Right lobe of liver (tissue), 6 donors: ENCODE data around the gene L3MBTL3. TPM values are rescaled to one million over a fixed set of nuclear protein-coding genes. Genes with fewer than 3 reads are reported as not detected.

Experiments
- ATAC-seq, 4 donors: fragments of 200-7000 bp; cut with Tn5 transposase; one replicate each; pipeline ENCODE4 v1.9.1; 2020; ENCODE audit warnings: mild to moderate bottlenecking in 4 of 4, moderate library complexity in 4 of 4
- DNase-seq, 3 donors: peaks; one replicate each; pipeline ENCODE4 v3.0.0-alpha.2; 2020
- H3K27ac ChIP-seq, 3 donors: fragments of 200-600 bp; one replicate each; pipeline ENCODE4 v1.8.0; 2022
- H3K27me3 ChIP-seq, 2 donors: fragments of 200-600 bp; one replicate each; pipeline ENCODE4 v1.8.0; 2022
- H3K36me3 ChIP-seq, 4 donors: fragments of 200-600 bp; sonication (generic) in 1 of 4; one replicate each; pipeline versions ENCODE4 v1.5.1 to v1.8.0; 2017 to 2022; ENCODE audit warnings: control low read depth in 1 of 4
- H3K4me1 ChIP-seq, 4 donors: fragments of 200-600 bp; sonication (generic) in 1 of 4; one replicate each; pipeline versions ENCODE4 v1.5.1 to v1.8.0; 2017 to 2022; ENCODE audit warnings: control low read depth in 1 of 4
- H3K4me3 ChIP-seq, 3 donors: fragments of 200-600 bp; one replicate each; pipeline ENCODE4 v1.8.0; 2022
- H3K9me3 ChIP-seq, 4 donors: fragments of 200-600 bp; sonication (generic) in 1 of 4; one replicate each; pipeline versions ENCODE4 v1.5.1 to v1.8.0; 2017 to 2022; ENCODE audit warnings: control low read depth in 1 of 4
- POLR2A ChIP-seq: fragments of 450-650 bp; IDR thresholded peaks from one replicate; pipeline ENCODE4 v1.6.1; 2017; ENCODE audit warnings: antibody characterized with exemption, mild to moderate bottlenecking
- WGBS: methylation state at CpG from one replicate; pipeline ENCODE4 v1.1.6; 2018; ENCODE audit warnings: low coverage, low lambda C conversion rate; ENCODE audit not compliant: insufficient coverage; ENCODE audit errors: missing lambda C conversion rate; 5-methylcytosine and 5-hydroxymethylcytosine counted together
- intact Hi-C, 2 donors: fragments of 100-400 bp; cut with DNase I; formaldehyde crosslinking; loops; one replicate each; pipeline versions ENCODE4 v1.11.2 to v1.14.1; 2022
- total RNA-seq, 6 experiments: library from RNA; depleted of rRNA in 2 of 6; stranded (reverse); fragments of >200 nt in 2 of 6; fragmentation: NEBNext Ultra II Directional in 3 of 6; extraction: Animal tissue kit (Norgen Biotek cat#: 25700) in 3 of 6; gene quantifications; one replicate each; pipeline versions ENCODE4 v1.1.0 to v1.2.4, GENCODE V29; 2016 to 2023
- TF ChIP-seq, protein P1 (sequence below), 4 donors: fragments of 200-600 bp in 3 of 4; fragments of 450-650 bp in 1 of 4; IDR thresholded peaks; one replicate each; pipeline versions ENCODE4 v1.5.1 to v1.8.0; 2016 to 2022; ENCODE audit warnings: antibody characterized with exemption in 4 of 4, mild to moderate bottlenecking in 2 of 4
- donor health status: DM: no; HTN: yes; CAD: no.
- donor health status: DM: no; HTN: no; CAD: no.
- donor health status: DM: no; HTN: no; CAD: no.
- donor health status: DM: no; HTN: yes; CAD: no.
- donor health status: DM: no; HTN: yes; CAD: no.

L3MBTL3 gene
- total RNA-seq, 6 experiments from 2014 or later = 3.0 to 13.2 (median 7.2) TPM

- H3K9me3 ChIP-seq = no peaks in the 10 kb centered on the region
- no peak overlapping the region for H3K27ac ChIP-seq
- no peaks in the 10 kb centered on the region for H3K4me1 ChIP-seq
- no peak for TF ChIP-seq POLR2A
- TF ChIP-seq, protein P1, sequence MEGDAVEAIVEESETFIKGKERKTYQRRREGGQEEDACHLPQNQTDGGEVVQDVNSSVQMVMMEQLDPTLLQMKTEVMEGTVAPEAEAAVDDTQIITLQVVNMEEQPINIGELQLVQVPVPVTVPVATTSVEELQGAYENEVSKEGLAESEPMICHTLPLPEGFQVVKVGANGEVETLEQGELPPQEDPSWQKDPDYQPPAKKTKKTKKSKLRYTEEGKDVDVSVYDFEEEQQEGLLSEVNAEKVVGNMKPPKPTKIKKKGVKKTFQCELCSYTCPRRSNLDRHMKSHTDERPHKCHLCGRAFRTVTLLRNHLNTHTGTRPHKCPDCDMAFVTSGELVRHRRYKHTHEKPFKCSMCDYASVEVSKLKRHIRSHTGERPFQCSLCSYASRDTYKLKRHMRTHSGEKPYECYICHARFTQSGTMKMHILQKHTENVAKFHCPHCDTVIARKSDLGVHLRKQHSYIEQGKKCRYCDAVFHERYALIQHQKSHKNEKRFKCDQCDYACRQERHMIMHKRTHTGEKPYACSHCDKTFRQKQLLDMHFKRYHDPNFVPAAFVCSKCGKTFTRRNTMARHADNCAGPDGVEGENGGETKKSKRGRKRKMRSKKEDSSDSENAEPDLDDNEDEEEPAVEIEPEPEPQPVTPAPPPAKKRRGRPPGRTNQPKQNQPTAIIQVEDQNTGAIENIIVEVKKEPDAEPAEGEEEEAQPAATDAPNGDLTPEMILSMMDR (IDR thresholded peaks at IDR 0.05) = no peak
- DNase-seq (no peak), ATAC-seq (peak in 1 of 4 donors; percentile 23)
- H3K27me3 ChIP-seq = no peaks in the 10 kb centered on the region
- no peaks in the 10 kb centered on the region for H3K36me3 ChIP-seq
- H3K4me3 ChIP-seq = no peak overlapping the region
- WGBS = 61% methylated on average over 2 of the region's 2 CpGs
- intact Hi-C loops = no loop called here
Observed at GRCh38 chr6:130035211-130035610, 16.8 kb downstream of the L3MBTL3 start.

DNA sequence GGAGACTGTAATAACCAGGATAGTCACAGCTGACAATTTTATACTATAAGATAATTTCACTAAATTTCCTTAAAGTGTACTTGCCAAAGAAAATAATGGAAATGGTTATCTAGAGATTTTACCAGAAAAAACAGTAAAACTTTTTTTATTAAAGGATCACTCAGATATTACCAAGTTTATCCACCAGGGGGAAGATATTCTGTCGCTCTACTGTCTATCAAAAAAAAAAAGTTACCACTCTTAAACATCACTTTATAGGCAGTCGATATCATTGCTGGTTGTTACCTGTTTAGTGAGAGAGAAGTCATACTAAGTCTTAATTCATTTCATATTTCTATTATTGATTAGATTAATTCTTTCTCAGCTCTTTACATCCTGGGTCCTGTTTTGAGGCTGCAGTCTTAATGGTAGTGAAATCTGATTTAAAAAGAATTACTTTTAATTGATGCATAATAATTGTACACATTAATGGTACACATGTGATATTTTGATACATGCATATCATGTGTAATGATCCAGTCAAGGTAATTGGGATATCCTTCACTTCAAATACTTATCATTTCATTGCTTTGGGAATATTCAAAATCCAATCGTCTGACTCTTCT lies 18.9 kb downstream of the L3MBTL3 start:
- Histone ChIP-seq H3K36me3 (no peaks in the 10 kb centered on the region), H3K4me3 (no peak overlapping the region), H3K27ac (no peak overlapping the region), H3K9me3 (no peaks in the 10 kb centered on the region), H3K27me3 (no peaks in the 10 kb centered on the region), H3K4me1 (peaks cover 0 to 9% (median 0%) of the 10 kb centered on the region in 4 donors)
- WGBS = 50% methylated on average over 3 of the region's 3 CpGs
- no peak for DNase-seq
- intact Hi-C loops = no loop called here
- peak in 2 of 4 donors; percentile 38 to 48 for ATAC-seq
- TF ChIP-seq, protein P1 (IDR thresholded peaks at IDR 0.05) = peak; percentile 24 to 48 (median 46)
- TF ChIP-seq POLR2A = no peak

DNA sequence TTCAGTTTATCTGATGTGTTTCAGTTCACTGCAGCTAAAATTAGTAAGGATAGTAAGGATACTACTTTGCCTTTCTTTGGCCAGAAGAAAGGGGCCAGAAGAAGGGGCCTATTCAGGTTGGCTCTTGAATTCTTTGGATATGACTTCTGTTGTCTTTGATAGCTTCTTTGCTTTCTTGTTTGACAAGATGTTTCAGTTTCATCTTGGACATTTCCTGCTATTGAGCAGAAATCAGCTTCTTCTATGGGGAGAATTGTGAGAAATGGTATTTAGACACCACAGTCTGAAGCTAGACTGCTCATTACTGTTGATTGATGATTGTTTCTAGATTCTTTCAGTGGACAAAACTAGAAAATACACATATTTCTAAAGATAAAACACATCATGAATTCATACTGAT lies 23.2 kb downstream of the L3MBTL3 start:
- H3K4me1 ChIP-seq = peaks cover 0 to 43% (median 6%) of the 10 kb centered on the region in 4 donors
- ATAC-seq (no peak), DNase-seq (no peak)
- no peaks in the 10 kb centered on the region for H3K27me3 ChIP-seq
- H3K27ac ChIP-seq = no peak overlapping the region
- no peak overlapping the region for H3K4me3 ChIP-seq
- no peak for TF ChIP-seq POLR2A
- no peaks in the 10 kb centered on the region for H3K9me3 ChIP-seq
- H3K36me3 ChIP-seq = no peaks in the 10 kb centered on the region
- intact Hi-C loops = no loop called here

DNA sequence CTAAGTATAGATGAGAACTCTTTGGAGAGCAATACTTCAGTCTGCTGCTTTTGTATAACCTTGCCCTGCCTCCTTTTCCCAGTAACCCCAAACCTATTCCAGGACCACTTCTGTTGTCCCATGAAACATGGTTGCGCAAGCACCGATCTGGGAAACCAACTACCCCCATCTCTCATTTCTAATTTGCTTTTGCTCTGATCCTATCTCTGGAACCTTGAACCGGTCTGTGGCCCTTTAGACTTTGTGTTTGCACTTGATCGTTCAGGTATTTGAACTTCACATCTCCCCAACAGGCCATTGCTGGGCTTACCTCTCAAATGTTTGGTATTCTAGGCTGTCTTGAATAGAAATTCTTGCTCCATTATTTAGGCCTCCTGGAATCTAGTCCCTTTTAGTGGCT lies 25.0 kb downstream of the L3MBTL3 start:
- Histone ChIP-seq H3K27me3 (no peaks in the 10 kb centered on the region), H3K4me3 (no peak overlapping the region), H3K4me1 (peaks cover 0 to 61% (median 6%) of the 10 kb centered on the region in 4 donors), H3K27ac (peak overlapping the region in 2 of 3 donors; percentile 13 to 48), H3K9me3 (no peaks in the 10 kb centered on the region), H3K36me3 (no peaks in the 10 kb centered on the region)
- intact Hi-C loops = no loop called here
- WGBS = 30% methylated on average over 4 of the region's 4 CpGs
- TF ChIP-seq POLR2A = no peak
- TF ChIP-seq, protein P1 (IDR thresholded peaks at IDR 0.05) = no peak
- DNase-seq (peak; percentile 49 to 75 (median 70)), ATAC-seq (peak; percentile 93 to 98 (median 95))

- Histone ChIP-seq H3K4me3 (no peak overlapping the region), H3K27me3 (no peaks in the 10 kb centered on the region), H3K9me3 (no peaks in the 10 kb centered on the region), H3K27ac (no peak overlapping the region), H3K36me3 (peaks cover 0 to 8% (median 0%) of the 10 kb centered on the region in 4 donors), H3K4me1 (peaks cover 0 to 63% (median 6%) of the 10 kb centered on the region in 4 donors)
- intact Hi-C loops = no loop called here
- ATAC-seq (no peak), DNase-seq (no peak)
- TF ChIP-seq, protein P1 (IDR thresholded peaks at IDR 0.05) = no peak
- TF ChIP-seq POLR2A = no peak
- WGBS = 90% methylated on average over 2 of the region's 2 CpGs
Observed at GRCh38 chr6:130045622-130046021, 27.2 kb downstream of the L3MBTL3 start.
